ENCODE measurements around the gene BACH2. TPM values are rescaled to one million over a fixed set of nuclear protein-coding genes. Genes with fewer than 3 reads are reported as not detected.

The BACH2 gene
- total RNA-seq, 1 donor from 2014 or later: 1.2 TPM

DNA sequence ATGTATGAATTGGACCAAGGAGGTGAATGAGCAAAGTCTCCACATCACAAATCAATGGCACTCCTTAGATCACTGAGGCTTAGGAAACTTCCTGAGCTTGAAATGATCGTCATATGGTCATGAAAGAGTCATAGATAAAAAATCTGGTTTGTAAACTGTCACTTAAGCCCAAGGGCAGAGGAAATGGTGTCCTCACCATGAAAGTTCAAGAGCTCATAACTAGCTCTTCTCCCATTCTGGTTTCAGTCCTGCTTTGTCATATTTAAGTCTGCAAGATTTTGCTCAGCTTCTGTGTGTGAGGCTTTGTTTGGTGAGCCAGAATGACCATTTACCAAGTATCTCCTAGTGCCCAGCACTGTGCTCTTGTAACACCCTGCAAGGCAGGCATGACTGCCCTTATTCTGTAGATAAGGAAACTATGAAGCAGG, 341.9 kb downstream of the BACH2 start:
- no peak for DNase-seq (ENCODE audit: extremely low read depth, low read depth, low spot score)

DNA sequence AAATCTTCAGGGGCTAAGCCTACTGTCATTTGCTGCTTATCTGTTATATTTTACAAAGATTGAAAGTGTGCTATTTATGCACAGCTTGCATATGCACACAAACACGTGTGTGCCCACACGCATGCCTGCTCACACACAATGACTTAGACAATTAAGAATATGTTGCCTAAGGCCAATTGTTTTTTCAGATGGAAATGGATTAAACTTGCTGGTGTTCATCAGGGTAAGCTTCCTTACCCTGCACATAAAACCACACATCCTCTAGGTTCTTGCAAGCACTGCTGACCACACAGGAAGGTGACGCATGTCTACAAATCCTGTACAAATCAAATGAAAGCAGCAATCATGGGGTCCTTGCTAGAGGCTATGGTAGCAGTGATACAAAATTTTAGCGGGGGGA, 344.0 kb downstream of the BACH2 start:
- no peak for DNase-seq (ENCODE audit: extremely low read depth, low read depth, low spot score)

DNA sequence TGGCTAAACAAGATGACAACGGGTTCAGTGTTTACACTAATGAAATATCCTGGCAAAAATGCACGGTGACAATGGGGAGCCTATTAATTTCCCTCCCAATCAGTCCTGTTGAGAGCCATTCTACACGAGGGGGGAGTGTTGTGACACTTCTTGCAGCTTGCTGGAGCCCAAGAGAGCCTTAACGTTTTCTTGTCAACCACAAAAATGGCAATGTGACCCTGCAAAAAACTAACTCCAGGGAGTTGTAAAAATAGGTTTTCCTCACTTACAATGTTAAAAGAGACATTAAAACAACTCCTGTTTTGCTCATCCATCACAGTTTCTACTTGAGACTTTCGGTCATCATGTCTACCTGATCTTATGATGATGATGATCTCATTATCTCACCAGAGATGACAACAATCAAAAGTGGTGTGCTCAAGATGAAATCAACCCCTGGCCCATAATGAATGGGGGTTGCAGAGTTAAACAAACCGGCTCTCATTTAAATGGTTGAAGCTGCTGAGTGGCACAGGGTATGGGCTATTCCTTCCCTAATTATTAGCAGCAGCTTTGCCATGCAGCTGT, 344.5 kb downstream of the BACH2 start:
- DNase-seq (ENCODE audit: extremely low read depth, low read depth, low spot score): no peak

- DNase-seq (ENCODE audit: extremely low read depth, low read depth, low spot score): no peak
Observed at GRCh38 chr6:89951574-89952104, 345.0 kb downstream of the BACH2 start.

- DNase-seq (ENCODE audit: extremely low read depth, low read depth, low spot score): no peak
Observed at GRCh38 chr6:89950879-89951391, 345.7 kb downstream of the BACH2 start.

- no peak for DNase-seq (ENCODE audit: extremely low read depth, low read depth, low spot score)
Observed at GRCh38 chr6:89950446-89950845, 346.2 kb downstream of the BACH2 start.

GRCh38 chr6:89948876-89949275, 347.8 kb downstream of the BACH2 start:
- DNase-seq (ENCODE audit: extremely low read depth, low read depth, low spot score): no peak

DNA sequence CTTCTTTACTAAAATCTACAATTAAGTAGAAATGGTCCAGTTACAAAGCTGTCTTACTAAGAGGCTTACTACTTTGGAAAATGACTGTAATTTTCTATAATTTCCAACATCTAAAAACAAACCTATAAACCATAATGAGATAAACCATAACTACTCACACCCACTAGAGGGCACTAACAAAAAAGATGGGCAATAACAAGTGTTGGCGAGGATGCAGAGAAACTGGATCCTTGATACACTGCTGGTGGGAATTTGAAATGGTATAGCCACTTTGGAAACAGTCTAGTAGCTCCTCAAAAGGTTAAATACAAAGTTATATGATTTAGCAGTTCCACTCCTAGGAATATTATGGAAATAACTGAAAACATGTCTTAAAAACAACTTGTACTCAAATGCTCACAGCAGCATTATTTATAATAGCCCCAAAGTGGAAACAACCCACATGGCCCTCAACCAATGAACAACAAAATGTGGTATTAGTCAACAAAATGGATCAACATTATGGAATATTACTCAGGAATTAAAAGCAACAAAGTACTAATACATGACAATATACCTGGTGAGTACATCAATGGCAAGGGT, 351.7 kb downstream of the BACH2 start:
- DNase-seq (ENCODE audit: extremely low read depth, low read depth, low spot score): no peak

DNA sequence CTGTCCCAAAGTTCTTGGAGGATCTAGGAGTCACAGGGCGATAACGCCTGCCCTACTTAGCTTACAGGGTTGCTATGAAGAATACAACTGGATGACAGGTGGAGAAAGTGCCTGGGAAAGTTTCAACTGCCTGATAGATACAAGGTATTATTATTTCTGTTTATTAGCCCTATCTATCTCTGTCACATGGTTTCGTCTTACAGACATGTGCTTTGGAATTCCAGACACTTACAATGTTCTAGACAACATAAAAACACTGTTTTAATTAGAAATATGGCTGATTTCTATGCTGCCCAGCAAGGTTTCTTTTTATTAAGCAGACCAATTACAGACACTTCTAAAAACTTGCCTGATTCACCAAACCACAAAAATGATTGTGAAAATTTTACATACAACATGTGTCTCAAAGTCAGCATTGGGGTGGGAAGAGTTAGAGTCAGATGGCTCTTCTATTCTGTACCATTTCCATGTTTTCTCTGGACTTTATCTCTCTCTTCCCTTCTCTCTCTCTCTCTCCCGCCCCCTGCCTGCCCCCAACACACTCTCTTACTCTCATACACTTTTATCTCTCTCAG, 352.4 kb downstream of the BACH2 start:
- no peak for DNase-seq (ENCODE audit: extremely low read depth, low read depth, low spot score)

DNA sequence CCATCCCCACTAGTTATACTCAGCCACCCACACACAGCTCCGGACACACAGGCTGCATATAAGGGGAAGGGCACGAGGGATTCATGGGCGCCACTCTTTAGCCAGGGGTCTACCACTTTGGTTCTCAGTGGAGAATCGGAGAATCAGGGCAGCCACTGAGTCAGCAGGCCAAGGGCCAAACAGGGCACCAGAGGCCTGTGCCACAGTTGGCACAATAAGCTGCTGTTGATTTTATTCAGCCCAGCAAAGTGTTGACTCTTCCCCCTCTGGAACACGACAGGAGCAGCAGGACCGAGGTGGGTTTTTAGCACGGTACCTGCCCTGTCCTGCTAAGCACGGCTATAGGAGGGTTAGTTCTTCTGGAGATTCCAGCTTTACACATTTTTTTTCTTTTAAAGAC, 354.0 kb downstream of the BACH2 start:
- no peak for DNase-seq (ENCODE audit: extremely low read depth, low read depth, low spot score)

DNA sequence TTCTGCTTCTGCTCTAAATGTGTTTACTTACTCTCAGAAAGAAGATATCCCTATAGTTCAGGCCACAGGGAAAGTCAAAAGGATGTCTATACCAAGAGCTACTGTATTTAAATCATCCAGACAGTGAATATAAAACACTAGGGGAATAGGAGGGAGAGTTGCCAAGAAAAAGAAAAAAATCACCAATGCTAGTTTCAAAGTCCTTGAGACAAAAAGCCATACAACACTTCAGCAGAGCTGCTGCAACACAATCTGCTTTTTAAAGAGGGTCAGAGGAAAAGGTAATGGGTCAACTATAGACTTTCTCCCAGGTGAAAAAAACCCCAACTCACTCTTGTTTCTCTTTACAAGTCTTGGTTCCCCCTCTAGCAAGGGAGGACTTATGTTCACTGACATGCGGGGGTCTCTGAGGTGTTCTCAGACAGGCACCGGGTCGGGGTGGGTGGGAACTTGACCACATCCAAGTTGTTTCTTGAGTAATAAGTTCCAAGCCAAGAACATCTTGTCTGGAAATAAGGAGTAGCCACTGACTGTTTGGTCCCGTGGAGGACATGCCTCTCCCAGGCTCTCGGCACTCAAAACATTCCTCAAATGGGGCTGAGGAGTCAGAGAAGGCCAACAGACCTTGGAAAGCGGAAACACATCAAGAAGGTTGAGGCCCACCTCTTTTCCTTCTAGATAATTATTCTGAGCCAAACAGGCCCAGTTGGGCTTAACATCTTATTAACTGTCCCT, 354.7 kb downstream of the BACH2 start:
- no peak for DNase-seq (ENCODE audit: extremely low read depth, low read depth, low spot score)

GRCh38 chr6:89941031-89941762, 355.4 kb downstream of the BACH2 start:
- DNase-seq (ENCODE audit: extremely low read depth, low read depth, low spot score): no peak

- peak; percentile 58 for DNase-seq (ENCODE audit: extremely low read depth, low read depth, low spot score)
Observed at GRCh38 chr6:89940225-89941027, 356.2 kb downstream of the BACH2 start.

DNA sequence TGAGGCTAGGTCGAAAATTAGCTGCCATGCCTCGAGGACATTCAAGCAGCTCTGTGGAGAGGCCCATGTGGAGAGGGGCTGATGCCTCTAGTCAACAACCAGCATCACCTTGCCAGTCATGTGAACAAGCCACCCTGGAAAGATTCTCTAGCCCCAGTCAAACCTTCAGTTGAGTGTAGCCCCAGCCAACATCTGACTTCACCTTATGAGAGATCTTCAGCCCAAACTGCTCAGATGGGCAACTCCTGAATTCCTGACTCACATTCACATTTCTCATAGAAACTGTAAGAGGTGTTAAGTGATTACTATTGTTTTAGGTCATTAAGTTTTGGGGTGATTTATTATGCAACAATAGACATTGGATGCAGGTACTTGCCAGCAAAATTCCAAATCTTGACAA, 357.5 kb downstream of the BACH2 start:
- DNase-seq (ENCODE audit: extremely low read depth, low read depth, low spot score): no peak

- DNase-seq (ENCODE audit: extremely low read depth, low read depth, low spot score): no peak
Observed at GRCh38 chr6:89938014-89938413, 358.6 kb downstream of the BACH2 start.

- DNase-seq (ENCODE audit: extremely low read depth, low read depth, low spot score): no peak
Observed at GRCh38 chr6:89936177-89936576, 360.5 kb downstream of the BACH2 start.

DNA sequence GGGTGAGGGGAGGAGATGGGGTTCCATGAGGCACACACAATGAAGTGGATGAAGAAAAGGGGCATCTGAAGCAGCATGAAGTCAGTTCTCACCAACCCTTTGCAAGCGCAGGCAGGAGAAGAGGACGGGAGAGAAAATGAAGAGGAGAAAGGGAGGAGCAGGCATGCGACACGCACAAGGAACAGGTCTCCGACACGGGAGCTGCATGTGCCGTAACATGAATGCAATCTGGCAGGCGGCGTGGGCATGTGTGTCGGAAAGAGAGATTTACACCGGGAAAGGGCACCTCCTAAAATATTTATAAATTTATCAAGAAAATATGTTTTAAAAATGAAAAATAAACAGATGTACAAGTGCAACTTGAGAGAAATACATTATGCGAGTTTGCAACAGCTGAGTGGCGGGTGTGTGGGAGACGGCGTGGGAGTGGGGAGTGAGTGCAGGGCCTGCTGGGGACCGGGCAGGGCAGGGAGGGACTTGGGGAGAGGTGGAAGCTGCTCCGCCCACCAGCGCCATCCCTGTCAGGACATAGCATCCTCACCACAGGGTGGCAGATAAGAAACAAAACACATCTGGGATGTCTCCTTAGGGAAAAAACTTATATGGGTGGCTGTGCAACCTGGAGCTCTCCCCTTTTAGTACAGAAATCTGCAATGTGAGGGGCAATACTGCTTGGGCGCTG, 361.8 kb downstream of the BACH2 start:
- no peak for DNase-seq (ENCODE audit: extremely low read depth, low read depth, low spot score)

DNA sequence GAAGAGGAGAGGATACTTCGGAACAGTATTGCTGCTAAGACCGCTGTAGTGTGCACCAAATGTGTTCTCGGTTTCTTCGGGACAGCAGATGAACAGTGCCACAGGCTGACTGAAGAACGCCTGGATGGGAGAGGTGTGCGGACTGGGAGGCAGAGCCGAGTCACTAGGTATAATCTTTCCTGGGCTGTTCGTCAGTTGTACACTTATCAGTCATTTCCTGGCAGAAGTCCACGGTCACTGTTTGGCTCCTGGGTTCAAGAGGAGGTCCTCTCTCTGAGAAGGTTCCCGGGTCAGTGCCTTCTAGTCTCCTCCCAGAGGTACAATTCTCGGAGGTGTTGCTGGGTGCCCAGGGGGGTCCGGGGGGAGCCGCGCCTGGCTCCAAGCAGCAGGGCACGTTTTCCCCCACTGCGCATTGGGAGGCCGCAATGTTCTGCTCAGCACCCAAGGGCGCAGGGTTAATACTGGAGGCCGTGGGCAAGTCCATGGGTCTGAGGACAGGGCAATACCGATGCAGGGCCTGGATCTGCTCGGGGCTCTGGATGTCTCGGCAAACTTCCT, 364.3 kb downstream of the BACH2 start:
- DNase-seq (ENCODE audit: extremely low read depth, low read depth, low spot score): no peak

GRCh38 chr6:89930789-89931188, 365.9 kb downstream of the BACH2 start:
- no peak for DNase-seq (ENCODE audit: extremely low read depth, low read depth, low spot score)
